Thyroid gland (tissue), 4 donors: ENCODE measurements around the gene LGI4.

Source experiments
- CTCF ChIP-seq, 6 experiments: fragments of 200-600 bp in 3 of 6; fragments of 450-650 bp in 3 of 6; sonication (generic) in 3 of 6; IDR thresholded peaks; one replicate each; pipeline ENCODE4 v1.5.1; 2016 to 2019; ENCODE audit warnings: antibody characterized with exemption in 6 of 6, mild to moderate bottlenecking in 2 of 6, inconsistent platforms in 1 of 6, moderate library complexity in 1 of 6
- POLR2A ChIP-seq, 2 donors: fragments of 450-650 bp; IDR thresholded peaks; one replicate each; pipeline ENCODE4 v1.6.1; 2017; ENCODE audit warnings: antibody characterized with exemption in 2 of 2, mild to moderate bottlenecking in 2 of 2, moderate library complexity in 1 of 2

GRCh38 chr19:35143231-35143715 is 8.4 kb upstream of the LGI4 start, which contains the start of gene FXYD7:
- TF ChIP-seq CTCF (IDR thresholded peaks at IDR 0.05) (peak in 1 of 6 experiments; percentile 7), POLR2A (IDR thresholded peaks at IDR 0.05) (no peak)
